HL-60 (cell line): ENCODE measurements around the gene ZBTB47.

Source experiments
- DNase-seq, 2 experiments: peaks; one replicate each; pipeline ENCODE4 v3.0.0-alpha.2; 2010 to 2020; ENCODE audit warnings: low read depth in 1 of 2, low spot score in 1 of 2
- H3K27ac ChIP-seq: fragments of 250-450 bp; sonication (Bioruptor Pico); replicated peaks from 2 replicates; pipeline ENCODE4 v1.5.1; 2020; ENCODE audit warnings: mild to moderate bottlenecking, moderate library complexity
- H3K27me3 ChIP-seq: fragments of 250-450 bp; sonication (Bioruptor Pico); 2 replicates; pipeline ENCODE4 v1.5.1; 2021; ENCODE audit warnings: mild to moderate bottlenecking, moderate library complexity; ENCODE audit not compliant: insufficient read depth, poor library complexity, severe bottlenecking
- H3K4me3 ChIP-seq: replicated peaks from 2 replicates; pipeline ENCODE4 v1.5.1; 2011; ENCODE audit warnings: mild to moderate bottlenecking, control low read depth, low read length; ENCODE audit not compliant: insufficient read depth
- GABPA ChIP-seq: IDR thresholded peaks from 2 replicates; pipeline ENCODE4 v1.6.1; 2012; ENCODE audit warnings: low read depth
- POLR2AphosphoS5 ChIP-seq: IDR thresholded peaks from 2 replicates; pipeline ENCODE4 v1.6.1; 2012; ENCODE audit warnings: low read depth
- SPI1 ChIP-seq: IDR thresholded peaks from 2 replicates; pipeline ENCODE4 v1.6.1; 2012; ENCODE audit warnings: low read depth, mild to moderate bottlenecking, borderline replicate concordance
- TF ChIP-seq, protein P1 (sequence below): IDR thresholded peaks from one replicate; pipeline ENCODE4 v1.5.1; 2011; ENCODE audit warnings: low read length, control low read depth, inconsistent platforms; ENCODE audit not compliant: insufficient read depth
- TF ChIP-seq, protein P2 (sequence below): IDR thresholded peaks from 2 replicates; pipeline ENCODE4 v1.6.1; 2012; ENCODE audit warnings: low read depth; ENCODE audit not compliant: insufficient replicate concordance

ZBTB47 gene

DNA sequence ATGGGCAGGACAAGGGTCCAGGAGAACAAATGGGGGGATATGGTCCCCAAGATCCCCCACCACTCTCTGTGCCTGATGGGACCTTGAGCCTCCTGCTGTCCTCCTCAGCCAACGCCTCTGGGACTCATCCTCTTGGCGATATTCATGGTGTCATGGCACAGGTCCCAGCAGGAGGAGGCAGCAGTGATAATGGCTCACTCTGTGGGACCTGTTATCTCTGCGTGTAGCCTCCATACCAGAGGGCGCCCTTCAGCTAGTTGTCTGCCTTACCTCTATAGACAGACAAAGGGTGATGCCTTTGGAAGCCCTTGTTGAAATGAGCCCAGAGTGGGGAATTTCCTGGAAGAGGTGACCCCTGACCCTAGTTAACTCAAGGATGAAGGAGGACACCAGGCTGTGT is 7.4 kb downstream of the ZBTB47 start:
- H3K27me3 ChIP-seq = no peaks in the 10 kb centered on the region
- no peak overlapping the region for H3K4me3 ChIP-seq
- TF ChIP-seq, protein P1, sequence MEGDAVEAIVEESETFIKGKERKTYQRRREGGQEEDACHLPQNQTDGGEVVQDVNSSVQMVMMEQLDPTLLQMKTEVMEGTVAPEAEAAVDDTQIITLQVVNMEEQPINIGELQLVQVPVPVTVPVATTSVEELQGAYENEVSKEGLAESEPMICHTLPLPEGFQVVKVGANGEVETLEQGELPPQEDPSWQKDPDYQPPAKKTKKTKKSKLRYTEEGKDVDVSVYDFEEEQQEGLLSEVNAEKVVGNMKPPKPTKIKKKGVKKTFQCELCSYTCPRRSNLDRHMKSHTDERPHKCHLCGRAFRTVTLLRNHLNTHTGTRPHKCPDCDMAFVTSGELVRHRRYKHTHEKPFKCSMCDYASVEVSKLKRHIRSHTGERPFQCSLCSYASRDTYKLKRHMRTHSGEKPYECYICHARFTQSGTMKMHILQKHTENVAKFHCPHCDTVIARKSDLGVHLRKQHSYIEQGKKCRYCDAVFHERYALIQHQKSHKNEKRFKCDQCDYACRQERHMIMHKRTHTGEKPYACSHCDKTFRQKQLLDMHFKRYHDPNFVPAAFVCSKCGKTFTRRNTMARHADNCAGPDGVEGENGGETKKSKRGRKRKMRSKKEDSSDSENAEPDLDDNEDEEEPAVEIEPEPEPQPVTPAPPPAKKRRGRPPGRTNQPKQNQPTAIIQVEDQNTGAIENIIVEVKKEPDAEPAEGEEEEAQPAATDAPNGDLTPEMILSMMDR = no peak
- TF ChIP-seq POLR2AphosphoS5 = no peak
- TF ChIP-seq, protein P2, sequence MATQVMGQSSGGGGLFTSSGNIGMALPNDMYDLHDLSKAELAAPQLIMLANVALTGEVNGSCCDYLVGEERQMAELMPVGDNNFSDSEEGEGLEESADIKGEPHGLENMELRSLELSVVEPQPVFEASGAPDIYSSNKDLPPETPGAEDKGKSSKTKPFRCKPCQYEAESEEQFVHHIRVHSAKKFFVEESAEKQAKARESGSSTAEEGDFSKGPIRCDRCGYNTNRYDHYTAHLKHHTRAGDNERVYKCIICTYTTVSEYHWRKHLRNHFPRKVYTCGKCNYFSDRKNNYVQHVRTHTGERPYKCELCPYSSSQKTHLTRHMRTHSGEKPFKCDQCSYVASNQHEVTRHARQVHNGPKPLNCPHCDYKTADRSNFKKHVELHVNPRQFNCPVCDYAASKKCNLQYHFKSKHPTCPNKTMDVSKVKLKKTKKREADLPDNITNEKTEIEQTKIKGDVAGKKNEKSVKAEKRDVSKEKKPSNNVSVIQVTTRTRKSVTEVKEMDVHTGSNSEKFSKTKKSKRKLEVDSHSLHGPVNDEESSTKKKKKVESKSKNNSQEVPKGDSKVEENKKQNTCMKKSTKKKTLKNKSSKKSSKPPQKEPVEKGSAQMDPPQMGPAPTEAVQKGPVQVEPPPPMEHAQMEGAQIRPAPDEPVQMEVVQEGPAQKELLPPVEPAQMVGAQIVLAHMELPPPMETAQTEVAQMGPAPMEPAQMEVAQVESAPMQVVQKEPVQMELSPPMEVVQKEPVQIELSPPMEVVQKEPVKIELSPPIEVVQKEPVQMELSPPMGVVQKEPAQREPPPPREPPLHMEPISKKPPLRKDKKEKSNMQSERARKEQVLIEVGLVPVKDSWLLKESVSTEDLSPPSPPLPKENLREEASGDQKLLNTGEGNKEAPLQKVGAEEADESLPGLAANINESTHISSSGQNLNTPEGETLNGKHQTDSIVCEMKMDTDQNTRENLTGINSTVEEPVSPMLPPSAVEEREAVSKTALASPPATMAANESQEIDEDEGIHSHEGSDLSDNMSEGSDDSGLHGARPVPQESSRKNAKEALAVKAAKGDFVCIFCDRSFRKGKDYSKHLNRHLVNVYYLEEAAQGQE = no peak
- no peak for TF ChIP-seq GABPA
- peak in 1 of 2 experiments; percentile 48 for DNase-seq
- no peak overlapping the region for H3K27ac ChIP-seq

DNA sequence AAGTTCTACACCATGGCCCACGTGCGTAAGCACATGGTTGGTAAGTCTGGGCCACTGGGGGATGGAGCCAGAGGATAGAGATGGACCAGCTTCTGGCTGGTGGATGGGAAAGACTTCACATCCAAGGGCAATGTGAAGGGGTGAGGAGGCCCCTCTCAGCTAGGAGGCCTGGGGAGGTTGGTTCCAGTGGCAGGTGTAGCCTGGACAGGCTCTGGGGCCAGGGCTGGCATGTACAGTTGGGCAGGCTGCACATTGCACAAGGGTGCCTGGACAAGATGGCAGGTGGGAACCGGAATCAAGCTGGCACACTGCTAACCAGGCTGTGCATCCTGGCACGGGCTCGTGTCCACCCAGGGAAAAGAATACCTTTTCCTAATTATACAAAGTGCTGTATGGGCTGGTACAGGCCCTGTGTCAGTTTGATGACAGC is 8.1 kb downstream of the ZBTB47 start:
- TF ChIP-seq, protein P2 = no peak
- Histone ChIP-seq H3K27me3 (no peaks in the 10 kb centered on the region), H3K4me3 (no peak overlapping the region)

DNA sequence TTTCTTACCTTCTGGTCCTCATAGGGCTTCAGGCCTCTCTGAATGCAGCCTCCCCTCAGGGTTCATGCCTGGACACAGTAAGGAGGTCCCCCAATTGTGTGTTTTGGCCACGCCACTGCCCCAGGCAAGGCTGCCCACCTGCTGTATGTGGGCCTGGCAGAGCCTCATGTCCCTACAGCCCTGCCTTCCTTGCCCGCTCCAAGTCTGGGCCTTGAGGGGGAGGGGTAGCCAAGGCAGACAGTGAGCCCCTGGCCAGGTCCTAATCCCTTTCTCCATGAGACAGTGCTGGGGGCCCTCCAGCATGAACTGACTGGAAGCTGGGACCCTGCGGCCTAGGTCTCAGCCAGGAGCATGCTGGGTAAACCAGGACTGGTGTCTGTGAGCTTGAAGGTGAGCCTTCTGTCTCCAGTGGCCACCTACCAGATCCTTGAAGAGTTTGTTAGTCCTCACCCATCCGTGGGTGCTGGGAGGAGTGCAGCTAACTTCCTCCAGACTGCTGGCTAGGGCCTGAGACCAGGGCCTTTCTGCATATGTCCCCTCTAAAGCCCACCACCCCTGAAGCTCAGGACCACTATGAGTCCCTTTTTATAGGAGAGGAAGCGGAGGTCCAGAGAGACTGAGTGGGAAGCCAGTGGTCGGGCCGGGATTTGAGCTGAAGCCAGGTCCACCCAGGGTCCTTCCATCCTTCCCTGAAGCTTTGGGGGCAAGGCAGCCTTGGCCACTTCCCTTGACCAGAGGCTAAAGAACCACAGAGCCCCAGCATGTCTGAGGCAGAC is 8.7 kb downstream of the ZBTB47 start:
- DNase-seq = no peak

More for the DNA sequence above, 8.1 kb downstream of the ZBTB47 start:
- DNase-seq = no peak
- no peak overlapping the region for H3K27ac ChIP-seq

More for the DNA sequence above, 8.7 kb downstream of the ZBTB47 start:
- no peak overlapping the region for H3K27ac ChIP-seq
- TF ChIP-seq GABPA (no peak), SPI1 (no peak), POLR2AphosphoS5 (no peak)
- TF ChIP-seq, protein P1 = no peak
- TF ChIP-seq, protein P2 = no peak
- no peaks in the 10 kb centered on the region for H3K27me3 ChIP-seq
- no peak overlapping the region for H3K4me3 ChIP-seq
